Measurements from ENCODE around the gene RAB30. TPM values are rescaled to one million over a fixed set of nuclear protein-coding genes. Genes with fewer than 3 reads are reported as not detected.
A peak's percentile ranks its signal among the peaks of the same experiment; 100 is the strongest.

Gene RAB30
- total RNA-seq, 2 experiments from 2014 or later: 76.2 to 79.2 TPM

DNA sequence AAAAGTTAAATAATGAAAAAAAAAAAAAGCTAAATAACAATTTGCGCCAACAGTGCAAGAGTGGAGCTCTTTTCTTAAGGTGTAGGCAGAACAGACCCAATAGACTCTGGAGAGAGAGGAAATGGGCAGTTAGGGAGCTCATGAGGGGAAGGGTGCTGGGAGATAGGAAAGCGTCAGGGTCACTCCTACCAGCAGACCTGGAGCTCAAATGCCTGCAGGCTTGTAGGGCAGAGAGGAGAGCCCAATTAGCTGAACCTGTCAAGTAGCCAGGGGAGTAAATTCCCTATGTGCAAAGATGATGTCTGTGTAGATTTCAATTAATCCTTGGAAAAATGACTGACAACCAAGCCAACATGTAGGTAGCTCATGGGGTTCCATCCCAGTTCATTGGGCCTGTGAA is 73.0 kb downstream of the RAB30 start:
- H3K4me3 Mint-ChIP-seq: no peak overlapping the region

DNA sequence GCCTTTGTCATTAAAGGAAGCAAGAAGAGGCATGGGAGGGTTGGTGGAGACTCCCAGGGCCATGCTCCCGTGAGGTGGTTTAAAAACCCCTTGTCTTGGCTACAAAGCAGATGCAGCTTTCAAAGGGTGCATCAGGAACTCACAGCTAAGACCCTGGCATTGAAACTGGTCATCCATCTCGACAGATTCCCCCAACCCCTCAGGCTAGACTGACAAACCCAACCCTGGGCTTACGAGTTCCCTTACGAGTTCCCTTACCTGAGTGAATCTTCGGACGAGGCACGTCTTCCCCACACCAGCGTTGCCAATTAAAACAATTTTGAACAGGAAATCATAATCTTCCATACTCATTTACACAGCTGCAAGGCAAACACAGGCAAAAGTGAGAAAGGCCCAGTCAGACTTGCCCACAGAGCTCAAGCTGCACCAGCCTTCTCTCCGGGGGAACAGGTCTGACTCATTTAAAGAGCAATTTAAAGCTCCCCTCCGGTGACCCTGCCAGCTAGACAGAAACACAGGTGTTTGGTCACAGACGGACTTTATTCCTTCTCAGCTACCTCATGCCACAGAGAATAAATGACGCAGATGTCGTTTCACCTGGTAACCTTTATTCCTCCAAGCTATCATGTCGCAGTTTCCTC is 74.6 kb downstream of the RAB30 start:
- Mint-ChIP-seq H3K4me1 (ENCODE audit: low read depth) (peaks cover 31% of the 10 kb centered on the region), H3K4me3 (no peak overlapping the region), H3K9me3 (no peaks in the 10 kb centered on the region), H3K36me3 (ENCODE audit: low read depth) (peaks cover 40% of the 10 kb centered on the region), H3K27ac (no peak overlapping the region), H3K27me3 (no peaks in the 10 kb centered on the region)
- POLR2A ChIA-PET: interaction anchor here (0.6 kb wide), 1 partner anchor 36 kb away, joined by 3 read pairs; no protein-coding TSS in a partner anchor
- intact Hi-C loops (cut with DNase I, micrococcal nuclease): loop anchor here in 1 of 2 experiments (5.0 kb wide), 1 partner anchor 70 kb away; no protein-coding TSS in a partner anchor
- H3K27ac ChIP-seq (ENCODE audit: low read depth in 1 of 2, low read length in 2 of 2): no peak overlapping the region
- no peaks in the 10 kb centered on the region for H3K27me3 ChIP-seq (ENCODE audit: control insufficient read depth in 1 of 2, insufficient read depth in 2 of 2, low read length in 2 of 2)
- no peaks in the 10 kb centered on the region for H3K36me3 ChIP-seq (ENCODE audit: insufficient read depth, low read length)
- no peaks in the 10 kb centered on the region for H3K9me3 ChIP-seq (ENCODE audit: control insufficient read depth in 1 of 2, insufficient read depth in 1 of 2, low read length in 2 of 2)
- CTCF ChIA-PET: no interaction called here
- TF ChIP-seq CTCF (IDR thresholded peaks at IDR 0.05): no peak
- ATAC-seq (ENCODE audit: poor library complexity): no peak
- peaks cover 8% of the 10 kb centered on the region for H3K4me1 ChIP-seq (ENCODE audit: insufficient read depth, low read length)
- H3K4me3 ChIP-seq (ENCODE audit: low read length): no peak overlapping the region
- no peak for DNase-seq

More for the DNA sequence above, 73.0 kb downstream of the RAB30 start:
- ATAC-seq (ENCODE audit: poor library complexity) (no peak), DNase-seq (no peak)
- Histone ChIP-seq H3K4me3 (ENCODE audit: low read length) (no peak overlapping the region), H3K36me3 (ENCODE audit: insufficient read depth, low read length) (no peaks in the 10 kb centered on the region), H3K9me3 (ENCODE audit: control insufficient read depth in 1 of 2, insufficient read depth in 1 of 2, low read length in 2 of 2) (no peaks in the 10 kb centered on the region), H3K27ac (ENCODE audit: low read depth in 1 of 2, low read length in 2 of 2) (no peak overlapping the region), H3K4me1 (ENCODE audit: insufficient read depth, low read length) (peaks cover 9% of the 10 kb centered on the region), H3K27me3 (ENCODE audit: control insufficient read depth in 1 of 2, insufficient read depth in 2 of 2, low read length in 2 of 2) (no peaks in the 10 kb centered on the region)
- Mint-ChIP-seq H3K9me3 (no peaks in the 10 kb centered on the region), H3K4me1 (ENCODE audit: low read depth) (peaks cover 35% of the 10 kb centered on the region), H3K27ac (no peak overlapping the region), H3K36me3 (ENCODE audit: low read depth) (peaks cover 29% of the 10 kb centered on the region), H3K27me3 (no peaks in the 10 kb centered on the region)
- intact Hi-C loops (cut with DNase I, micrococcal nuclease): loop anchor here in 1 of 2 experiments (5.0 kb wide), 1 partner anchor 69 kb away; no protein-coding TSS in a partner anchor
- POLR2A ChIA-PET: interaction anchor here (0.6 to 1.4 kb wide), 3 partner anchors 38 to 93 kb away, joined by 4 to 5 read pairs (median 5); no protein-coding TSS in a partner anchor
- TF ChIP-seq CTCF (IDR thresholded peaks at IDR 0.05): no peak
- CTCF ChIA-PET: no interaction called here

GRCh38 chr11:82995754-82996398 is 75.8 kb downstream of the RAB30 start:
- H3K4me3 ChIP-seq (ENCODE audit: low read length): no peak overlapping the region
- Mint-ChIP-seq H3K4me3 (no peak overlapping the region), H3K27ac (no peak overlapping the region), H3K27me3 (no peaks in the 10 kb centered on the region), H3K36me3 (ENCODE audit: low read depth) (peaks cover 40% of the 10 kb centered on the region), H3K9me3 (no peaks in the 10 kb centered on the region), H3K4me1 (ENCODE audit: low read depth) (peaks cover 20% of the 10 kb centered on the region)
- peaks cover 6% of the 10 kb centered on the region for H3K4me1 ChIP-seq (ENCODE audit: insufficient read depth, low read length)
- no peaks in the 10 kb centered on the region for H3K36me3 ChIP-seq (ENCODE audit: insufficient read depth, low read length)
- H3K27ac ChIP-seq (ENCODE audit: low read depth in 1 of 2, low read length in 2 of 2): no peak overlapping the region
- no peaks in the 10 kb centered on the region for H3K9me3 ChIP-seq (ENCODE audit: control insufficient read depth in 1 of 2, insufficient read depth in 1 of 2, low read length in 2 of 2)
- CTCF ChIA-PET: interaction anchor here (1.2 kb wide), 2 partner anchors 10 to 14 kb away, joined by 3 read pairs; no protein-coding TSS in a partner anchor
- peak in 1 of 14 experiments; percentile 11 for DNase-seq
- no peak for TF ChIP-seq CTCF (IDR thresholded peaks at IDR 0.05)
- POLR2A ChIA-PET: no interaction called here
- intact Hi-C loops (cut with DNase I, micrococcal nuclease): loop anchor here in 1 of 2 experiments (5.0 kb wide), 1 partner anchor 71 kb away; no protein-coding TSS in a partner anchor
- ATAC-seq (ENCODE audit: poor library complexity): no peak
- no peaks in the 10 kb centered on the region for H3K27me3 ChIP-seq (ENCODE audit: control insufficient read depth in 1 of 2, insufficient read depth in 2 of 2, low read length in 2 of 2)
